NOMO-1 treated with DMSO at 0.1 percent for 48 hours (cell line): ENCODE results near the gene NFIA.

Experiments
- DNase-seq: peaks from one replicate; lab custom pipeline; 2025; ENCODE audit not compliant: unreplicated experiment; lab: John Stamatoyannopoulos, UW

The NFIA gene

DNA sequence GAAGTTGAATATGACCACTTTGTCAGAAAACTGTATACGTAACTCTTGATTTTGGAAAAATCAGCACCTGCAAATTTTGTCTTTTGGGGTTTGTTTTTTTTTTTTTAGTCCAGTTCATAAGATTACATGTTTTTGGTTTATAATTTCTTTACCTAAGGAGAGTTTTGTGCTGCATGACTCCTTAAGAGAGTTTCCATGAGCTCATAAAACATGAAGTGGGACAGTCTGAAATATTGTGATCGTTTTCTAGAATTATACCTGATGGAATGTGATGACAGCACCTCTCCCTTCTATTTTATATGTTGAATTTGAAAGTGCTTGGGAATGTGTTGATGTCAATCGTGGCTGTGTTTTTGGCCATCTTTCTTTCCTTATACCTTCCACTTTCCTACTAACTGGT, 158.5 kb downstream of the NFIA start:
- no peak for DNase-seq

- DNase-seq = no peak
These were observed 159.1 kb downstream of the NFIA start for GRCh38 chr1:61241411-61241838.

DNA sequence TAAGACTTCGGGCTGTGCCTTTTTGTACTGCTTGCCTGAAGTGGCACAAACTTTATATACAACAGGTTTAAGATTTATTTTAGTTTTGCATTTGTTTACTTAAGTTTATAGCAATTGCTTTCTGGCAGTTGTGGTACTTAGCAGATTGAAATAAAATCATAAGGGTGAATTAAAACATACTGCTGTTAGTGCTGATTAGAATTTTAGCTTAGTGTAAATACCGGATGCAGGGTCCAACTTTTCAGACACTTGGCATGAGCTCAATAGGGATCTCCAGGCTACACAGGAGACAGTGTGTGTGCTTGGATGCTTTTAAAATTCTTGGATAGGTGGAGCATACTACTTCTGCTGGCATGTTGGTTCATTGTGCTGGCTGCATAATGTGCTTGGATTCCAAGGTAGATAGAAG, 159.6 kb downstream of the NFIA start:
- DNase-seq = no peak

DNA sequence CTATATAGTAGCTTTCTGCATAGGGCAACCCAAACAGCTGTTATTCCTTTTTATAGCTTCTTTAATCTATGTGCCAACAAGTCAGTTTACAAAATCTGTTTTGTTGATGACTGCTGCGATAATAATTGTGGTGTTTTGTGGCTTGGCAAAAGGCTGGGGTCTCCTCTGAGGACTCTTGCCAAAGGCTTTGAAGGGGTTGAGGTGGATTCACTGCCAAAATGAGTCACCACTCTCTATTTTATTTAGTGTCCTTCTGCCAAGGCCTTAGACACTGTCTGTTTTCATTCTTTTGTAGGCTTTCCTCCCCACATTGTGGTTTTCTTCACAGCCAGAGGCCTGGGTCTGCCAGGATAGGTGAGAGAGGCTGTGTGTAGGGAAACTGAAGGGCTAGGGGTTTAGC, 161.8 kb downstream of the NFIA start:
- no peak for DNase-seq

DNA sequence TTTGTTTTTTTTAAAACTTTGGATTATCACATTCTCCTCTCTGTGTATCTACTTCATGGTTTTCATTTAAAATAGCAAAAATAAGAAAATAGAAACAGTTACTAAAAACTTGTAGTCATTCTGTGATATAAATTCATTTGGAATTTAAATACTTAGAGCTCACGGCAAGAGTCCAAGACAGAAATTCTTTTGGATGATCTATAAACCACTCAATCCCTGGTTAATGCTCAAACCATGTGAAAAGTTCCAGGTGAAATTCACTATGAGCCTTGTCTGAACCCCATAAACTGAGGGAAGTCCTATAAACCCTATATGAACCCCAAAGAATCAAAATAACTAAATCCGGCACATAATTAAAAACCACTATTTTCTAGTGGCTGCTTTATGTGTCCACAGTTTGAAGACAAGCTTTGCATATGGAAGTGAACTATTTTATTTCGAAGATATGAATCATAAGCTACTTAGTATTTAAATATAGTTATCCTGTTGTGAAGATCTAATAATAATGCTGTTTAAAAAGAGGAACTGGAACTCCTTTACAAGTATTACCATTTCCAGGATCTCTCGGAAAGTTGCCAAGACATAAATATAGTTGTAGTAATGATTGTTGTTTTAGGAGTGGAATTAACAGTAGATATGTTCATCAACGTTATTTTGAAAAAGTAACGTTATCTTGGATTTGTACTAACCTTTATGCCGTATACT, 163.5 kb downstream of the NFIA start:
- DNase-seq = peak; percentile 72

DNA sequence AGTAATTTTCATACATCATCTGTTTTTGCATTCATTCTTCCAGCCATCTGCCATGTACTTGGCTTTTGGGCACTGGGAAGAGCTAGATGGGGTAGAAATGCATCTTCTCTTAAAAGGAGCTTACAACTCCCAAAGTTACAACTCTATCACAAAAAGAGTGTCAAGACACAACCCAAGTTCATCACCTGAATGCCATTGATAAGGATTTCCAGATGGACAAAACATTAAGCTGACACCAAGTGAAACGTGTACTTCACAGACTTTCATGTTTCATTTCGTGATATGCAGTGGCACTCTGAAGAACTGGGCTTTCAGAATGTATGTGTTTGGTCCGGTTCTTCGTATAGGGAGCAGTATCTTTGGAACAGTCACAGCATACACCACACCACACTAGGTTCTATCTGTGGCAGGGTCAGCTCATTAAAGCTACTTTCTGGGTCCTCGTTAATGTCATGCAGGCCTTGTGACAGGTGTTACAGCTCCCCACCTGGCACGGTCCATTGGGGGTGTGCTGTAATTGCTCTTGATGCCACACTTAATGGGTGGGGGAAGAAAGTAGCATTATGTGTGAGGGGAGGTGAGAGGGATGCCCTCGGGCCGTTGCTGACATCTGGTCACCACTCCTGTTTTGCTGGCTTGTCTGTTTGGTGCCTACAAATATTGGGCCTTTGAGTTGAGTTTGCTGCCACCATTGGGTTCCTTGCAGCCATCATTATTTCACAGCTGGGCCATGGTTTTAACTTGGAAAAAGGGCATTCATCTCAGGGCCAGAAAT, 164.9 kb downstream of the NFIA start:
- DNase-seq = no peak

- DNase-seq = peak; percentile 61
These were observed 165.8 kb downstream of the NFIA start for GRCh38 chr1:61247881-61248752.

DNA sequence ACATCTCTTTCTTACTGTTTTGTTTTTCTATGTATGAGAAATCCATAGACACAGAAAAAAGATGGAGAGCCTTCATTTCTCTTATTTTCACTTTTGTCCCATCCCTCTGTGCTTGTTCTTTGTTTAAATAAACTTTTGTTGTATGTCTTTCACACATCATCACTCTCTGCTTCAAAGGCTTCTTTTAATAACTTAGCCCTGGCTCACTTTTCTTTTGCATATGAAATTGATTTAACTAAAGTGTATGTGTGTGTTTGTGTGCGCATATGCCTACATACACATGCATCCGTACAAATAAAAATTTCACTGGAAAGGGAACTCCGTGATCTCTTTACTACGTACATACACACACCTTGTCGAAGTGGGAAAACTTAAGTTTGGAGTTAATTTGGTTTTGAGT, 168.6 kb downstream of the NFIA start:
- no peak for DNase-seq

DNA sequence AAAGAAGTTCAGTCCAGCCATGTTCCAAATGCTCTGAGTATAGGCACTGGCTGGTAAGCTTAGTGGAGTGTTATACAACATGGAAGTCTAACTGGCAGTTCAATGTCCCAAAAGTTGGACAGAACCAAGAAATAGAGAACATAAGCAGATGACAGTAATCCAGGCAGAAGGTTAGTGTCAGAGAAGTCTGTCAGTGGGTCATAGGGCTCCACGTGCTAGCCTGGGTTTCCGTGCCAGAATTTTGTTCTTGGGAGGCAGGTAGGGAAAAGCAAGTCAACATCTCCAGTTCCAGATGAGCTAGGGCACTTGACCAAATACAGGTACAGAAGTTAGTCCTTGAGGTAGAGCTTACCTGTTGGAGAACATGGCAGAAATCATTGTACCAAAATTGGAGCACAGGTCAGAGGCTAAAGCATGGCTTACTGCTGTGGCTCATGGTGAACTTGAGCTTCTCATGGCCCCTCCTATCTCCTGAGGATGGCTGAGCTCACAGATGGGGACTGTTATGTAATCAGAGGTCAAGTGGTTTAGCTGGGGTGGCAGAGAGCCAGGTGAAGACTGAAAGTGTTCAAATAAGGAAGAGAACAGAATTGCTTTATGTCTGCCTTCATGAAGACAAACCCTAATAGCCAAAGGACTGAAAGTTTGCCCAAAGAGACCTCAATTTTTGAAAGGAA, 170.8 kb downstream of the NFIA start:
- peak; percentile 95 for DNase-seq

- peak; percentile 65 for DNase-seq
These were observed 171.7 kb downstream of the NFIA start for GRCh38 chr1:61253912-61254633.

- DNase-seq = peak; percentile 46
These were observed 172.4 kb downstream of the NFIA start for GRCh38 chr1:61254634-61255357.

GRCh38 chr1:61255358-61255703, 173.0 kb downstream of the NFIA start:
- peak; percentile 76 for DNase-seq

- DNase-seq = peak; percentile 1
These were observed 177.2 kb downstream of the NFIA start for GRCh38 chr1:61259379-61260148.

- DNase-seq = no peak
These were observed 177.8 kb downstream of the NFIA start for GRCh38 chr1:61260171-61260570.

DNA sequence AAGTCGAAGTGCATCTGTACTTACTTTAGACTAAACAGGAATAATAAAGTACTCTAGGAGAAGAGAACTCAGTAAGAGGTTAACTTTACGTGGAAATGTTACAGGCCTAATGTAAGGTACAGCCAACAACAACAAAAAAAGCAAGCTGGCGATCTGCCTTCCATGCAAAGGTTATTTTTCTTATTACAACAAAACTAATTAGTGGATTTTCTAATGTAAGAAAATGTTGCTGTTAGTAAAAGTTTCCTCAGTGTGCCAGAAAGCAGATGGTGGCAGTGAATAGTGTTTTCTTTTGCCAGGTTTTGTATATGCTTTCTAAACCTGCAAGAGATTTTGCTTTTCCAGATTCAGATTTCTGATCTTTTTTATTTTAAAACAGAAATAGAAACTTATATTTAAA, 179.2 kb downstream of the NFIA start:
- no peak for DNase-seq

GRCh38 chr1:61263905-61264824, 181.8 kb downstream of the NFIA start:
- no peak for DNase-seq

DNA sequence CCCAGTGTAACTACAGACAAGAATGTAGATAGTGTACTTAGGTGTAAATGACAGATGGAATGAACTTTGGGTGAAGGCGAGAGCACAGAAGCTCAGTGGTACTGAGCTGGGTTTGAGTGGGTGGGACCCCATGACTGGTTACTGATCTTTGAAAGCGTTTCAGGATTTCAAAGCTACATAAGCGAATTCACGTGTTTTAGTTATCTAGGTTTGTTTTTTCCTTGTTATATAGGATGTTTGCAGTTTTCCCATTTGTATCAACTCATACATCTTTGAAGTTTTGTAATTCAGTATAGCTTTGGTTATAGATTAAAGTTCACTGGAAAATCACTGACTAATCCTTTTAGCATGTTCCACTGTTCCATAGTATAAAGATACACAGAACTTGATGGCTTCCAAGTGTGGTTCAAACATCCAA, 182.5 kb downstream of the NFIA start:
- DNase-seq = no peak

DNA sequence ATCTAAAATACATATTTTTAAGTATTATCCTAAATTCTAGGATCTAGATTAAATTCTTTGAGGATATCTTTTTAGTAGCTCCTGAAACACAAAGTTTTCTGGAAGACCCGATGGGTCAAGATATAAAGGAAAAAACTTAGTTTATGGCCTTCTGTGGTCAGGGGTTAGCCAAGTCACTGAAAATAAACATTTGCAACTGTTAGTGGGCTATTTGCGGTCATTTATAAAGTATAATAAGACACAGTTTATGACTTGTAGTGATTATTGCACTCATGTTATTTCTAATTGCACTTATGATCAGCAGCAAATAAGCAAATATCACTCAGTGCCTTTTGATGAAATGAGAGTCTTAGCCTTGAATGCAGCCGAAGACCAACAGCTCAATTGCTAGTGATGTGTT, 183.3 kb downstream of the NFIA start:
- no peak for DNase-seq
